Caki2 (cell line): ENCODE data around the gene B4GALNT1. TPM values are rescaled to one million over a fixed set of nuclear protein-coding genes. Genes with fewer than 3 reads are reported as not detected.
"Not testable (repeated sequence)": the region's sequence is repeated elsewhere in the genome, so short reads cannot be mapped to it uniquely, and the experiment has no call there.

Experiments
- DNase-seq: peaks from one replicate; pipeline ENCODE4 v3.0.0-alpha.2; 2015; ENCODE audit warnings: low read depth
- in situ Hi-C: cut with HindIII; loops from 2 replicates; pipeline ENCODE4 v1.10.0; 2016; ENCODE audit warnings: low sequenced_read_pairs, low pct_unique_long_range_greater_than_20kb, mixed read lengths
- total RNA-seq: library from RNA; depleted of rRNA; stranded (reverse); fragments of >200 nt; shearing (Covaris generic); gene quantifications from 2 replicates; pipeline ENCODE4 v1.2.3, GENCODE V29; 2014; ENCODE audit warnings: low replicate concordance; rRNA removed

The B4GALNT1 gene
- 64.3 and 66.6 TPM in 2 replicates for total RNA-seq

DNA sequence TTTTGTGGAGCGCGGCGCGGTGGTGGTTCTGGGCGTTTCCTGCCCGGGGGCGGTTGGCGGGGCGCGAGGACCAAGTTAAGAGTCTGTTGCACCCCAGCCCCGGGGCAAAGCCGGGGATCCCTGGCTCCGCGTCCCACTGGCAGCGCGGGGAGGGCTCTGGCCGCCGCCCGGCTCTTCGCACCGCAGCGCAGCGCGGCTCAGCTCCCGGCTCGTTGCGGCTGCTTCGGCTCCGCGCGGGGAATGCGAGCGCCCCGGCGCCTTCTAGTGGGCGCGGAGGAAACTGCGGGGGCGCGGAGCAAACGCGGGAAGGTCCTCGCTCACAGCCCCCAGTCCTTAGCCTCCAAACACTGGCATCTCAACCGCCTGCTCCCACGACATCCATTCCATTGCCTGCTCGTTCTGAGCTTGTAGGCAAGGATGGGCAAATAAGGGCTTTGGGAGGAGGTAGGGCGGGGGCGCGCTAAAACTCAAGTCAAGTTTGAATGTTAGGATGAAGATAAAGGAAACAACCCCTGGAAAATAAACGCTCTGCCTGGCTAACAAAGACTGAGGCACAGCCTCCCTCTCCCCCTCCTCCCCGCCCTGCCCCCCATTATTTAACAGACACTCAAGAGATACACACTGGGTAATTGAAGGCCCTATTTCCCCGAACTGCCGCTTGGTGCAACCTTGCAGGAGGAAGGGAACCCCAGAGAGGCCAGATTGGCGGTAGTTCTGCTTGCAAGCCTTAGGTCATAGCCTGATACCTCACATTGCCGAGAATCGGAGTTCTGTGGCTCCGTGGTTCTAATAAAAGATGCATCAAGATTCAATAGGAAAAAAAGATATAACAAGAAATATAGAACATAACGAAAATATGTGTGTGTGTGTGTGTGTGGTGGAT lies at the start of gene B4GALNT1:
Gene B4GALNT1, minus strand, starts transcription at position 244 of the 883 bp plus-strand sequence. CDS start 1,069 bp downstream, outside the sequence.
- peak; percentile 82 for DNase-seq
- in situ Hi-C loops, result no loop called here

DNA sequence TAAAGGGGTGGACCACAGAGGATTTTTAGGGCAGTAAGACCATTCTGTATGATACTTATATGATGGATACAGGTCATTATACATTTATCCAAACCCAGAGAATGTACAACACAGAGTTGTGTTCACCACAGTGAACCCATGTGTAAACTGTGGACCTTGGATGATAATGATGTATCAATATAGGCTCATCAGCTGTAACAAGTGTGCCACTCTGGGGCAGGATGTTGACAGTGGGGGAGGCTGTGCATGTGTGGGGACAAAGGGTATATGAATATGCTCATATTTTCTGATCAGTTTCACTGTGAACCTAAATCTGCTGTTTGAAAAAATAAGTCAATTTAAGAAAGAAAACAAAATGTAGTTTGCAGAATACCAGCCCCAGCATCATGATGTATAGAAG lies 46.7 kb upstream of the B4GALNT1 start:
- no peak for DNase-seq
- in situ Hi-C loops, result no loop called here

DNA sequence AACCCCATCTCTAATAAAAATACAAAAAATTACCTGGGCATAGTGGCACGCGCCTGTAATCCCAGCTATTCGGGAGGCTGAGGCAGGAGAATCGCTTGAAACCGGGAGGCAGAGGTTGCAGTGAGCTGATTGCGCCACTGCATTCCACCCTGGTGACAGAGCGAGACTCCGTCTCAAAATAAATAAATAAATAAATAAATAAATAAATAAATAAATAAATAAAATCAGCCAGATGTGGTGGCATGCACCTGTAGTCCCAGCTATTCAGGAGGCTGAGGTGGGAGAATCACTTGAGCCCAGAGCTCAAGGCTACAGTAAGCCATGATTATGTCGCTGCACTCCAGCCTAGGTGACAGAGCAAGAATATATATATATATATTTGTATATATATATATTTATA lies 44.9 kb upstream of the B4GALNT1 start:
- in situ Hi-C loops, DNase-seq: not testable (repeated sequence)

DNA sequence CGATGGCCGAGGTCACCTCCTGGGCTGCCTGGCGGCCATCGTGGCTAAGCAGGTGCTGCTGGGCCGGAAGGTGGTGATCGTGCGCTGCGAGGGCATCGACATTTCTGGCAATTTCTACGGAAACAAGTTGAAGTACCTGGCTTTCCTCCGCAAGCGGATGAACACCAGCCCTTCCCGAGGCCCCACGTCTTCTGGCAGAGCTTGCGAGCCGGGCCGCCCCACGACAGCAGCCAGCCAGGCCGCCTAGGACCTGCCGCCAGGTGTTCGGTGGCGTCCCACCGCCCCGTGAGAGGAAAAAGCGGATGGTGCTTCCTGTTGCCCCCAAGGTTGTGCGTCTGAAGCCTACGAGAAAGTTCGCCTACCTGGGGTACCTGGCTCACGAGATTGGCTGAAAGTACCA lies 41.7 kb upstream of the B4GALNT1 start:
- in situ Hi-C loops, result no loop called here
- no peak for DNase-seq

DNA sequence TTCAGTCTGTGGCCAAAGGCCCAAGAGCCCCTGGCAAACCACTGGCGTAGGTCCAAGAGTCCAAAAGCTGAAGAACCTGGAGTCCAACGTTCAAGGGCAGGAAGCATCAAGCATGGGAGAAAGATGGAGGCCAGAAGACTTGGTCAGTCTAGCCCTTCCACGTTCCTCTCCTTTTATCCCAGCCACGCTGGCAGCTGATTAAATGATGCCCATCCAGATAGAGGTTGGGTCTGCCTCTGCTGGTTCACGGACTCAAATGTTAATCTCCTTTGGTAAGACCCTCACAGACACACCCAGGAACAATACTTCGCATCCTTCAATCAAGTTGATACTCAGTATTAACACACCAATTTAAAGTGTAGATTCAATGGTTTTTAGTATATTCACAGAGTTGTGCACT lies 39.8 kb upstream of the B4GALNT1 start:
- DNase-seq, result no peak
- in situ Hi-C loops, result no loop called here

DNA sequence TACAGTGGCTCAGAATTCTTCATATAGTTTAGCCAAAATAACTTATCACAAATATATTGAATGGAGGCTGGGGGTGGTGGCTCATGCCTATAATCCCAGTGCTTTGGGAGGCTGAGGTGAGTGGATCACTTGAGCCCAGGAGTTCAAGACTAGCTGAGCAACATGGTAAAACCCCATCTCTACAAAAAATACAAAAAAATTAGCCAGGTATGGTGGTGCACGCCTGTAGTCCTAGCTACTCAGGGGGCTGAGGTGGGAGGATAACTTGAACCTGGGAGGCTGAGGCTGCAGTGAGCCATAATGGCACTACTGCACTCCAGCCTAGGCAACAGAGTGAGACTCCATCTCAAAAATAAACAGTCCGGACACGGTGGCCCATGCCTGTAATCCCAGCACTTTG lies 38.8 kb upstream of the B4GALNT1 start:
- in situ Hi-C loops, DNase-seq: not testable (repeated sequence)

DNA sequence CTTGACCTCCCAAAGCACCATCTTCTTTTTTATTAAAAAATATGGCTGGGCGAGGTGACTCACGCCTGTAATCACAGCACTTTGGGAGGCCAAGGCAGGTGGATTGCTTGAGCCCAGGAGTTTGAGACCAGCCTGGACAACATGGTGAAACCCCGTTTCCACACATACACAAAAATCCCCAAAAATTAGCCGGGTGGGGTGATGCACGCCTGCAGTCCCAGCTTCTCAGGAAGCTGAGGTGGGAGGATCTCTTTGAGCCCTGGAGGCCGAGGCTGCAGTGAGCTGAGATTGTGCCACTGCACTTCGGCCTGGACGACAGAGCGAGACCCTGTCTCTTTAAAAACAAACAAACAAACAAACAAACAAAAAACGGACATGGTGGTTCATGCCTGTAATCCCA lies 36.7 kb upstream of the B4GALNT1 start:
- in situ Hi-C loops, DNase-seq: not testable (repeated sequence)

DNA sequence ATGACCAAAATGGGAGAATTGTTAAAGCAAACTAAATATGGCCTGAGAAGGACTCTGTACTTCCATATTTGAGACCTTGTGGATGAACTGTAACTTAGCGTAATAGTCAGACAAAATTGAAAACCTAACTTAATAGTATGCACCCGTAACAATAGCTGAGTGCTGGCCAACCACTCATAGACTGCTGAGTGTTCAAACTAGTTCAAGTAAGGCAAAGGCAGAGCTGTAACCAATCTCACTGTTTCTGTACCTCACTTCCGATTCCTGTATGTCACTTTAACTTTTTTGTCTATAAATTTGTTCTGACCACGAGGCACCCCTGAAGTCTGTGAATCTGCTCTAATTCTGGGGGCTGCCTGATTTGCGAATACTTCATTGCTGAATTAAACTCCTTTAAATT lies 33.9 kb upstream of the B4GALNT1 start:
- DNase-seq, result no peak
- in situ Hi-C loops, result no loop called here

DNA sequence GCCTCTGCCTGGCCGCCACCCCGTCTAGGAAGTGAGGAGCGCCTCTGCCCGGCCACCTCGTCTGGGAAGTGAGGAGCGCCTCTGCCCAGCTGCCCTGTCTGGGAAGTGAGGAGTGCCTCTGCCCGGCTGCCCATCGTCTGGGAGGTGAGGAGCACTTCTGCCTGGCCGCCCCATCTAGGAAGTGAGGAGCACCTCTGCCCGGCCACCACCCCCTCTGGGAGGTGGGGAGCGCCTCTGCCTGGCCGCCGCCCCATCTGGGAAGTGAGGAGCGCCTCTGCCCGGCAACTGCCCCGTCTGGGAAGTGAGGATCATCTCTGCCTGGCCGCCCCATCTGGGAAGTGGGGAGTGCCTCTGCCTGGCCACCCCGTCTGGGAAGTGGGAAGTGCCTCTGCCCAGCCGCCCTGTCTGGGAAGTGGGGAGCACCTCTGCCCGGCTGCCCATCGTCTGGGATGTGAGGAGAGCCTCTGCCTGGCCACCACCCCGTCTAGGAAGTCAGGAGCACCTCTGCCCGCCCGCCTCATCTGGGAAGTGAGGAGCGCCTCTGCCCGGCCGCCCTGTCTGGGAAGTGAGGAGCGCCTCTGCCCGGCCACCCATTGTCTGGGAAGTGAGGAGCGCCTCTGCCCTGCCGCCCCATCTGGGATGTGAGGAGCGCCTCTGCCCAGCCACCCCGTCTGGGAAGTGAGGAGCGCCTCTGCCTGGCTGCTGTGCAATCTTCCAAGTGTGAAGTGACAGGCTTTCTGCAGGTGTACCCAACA lies 32.2 kb upstream of the B4GALNT1 start:
- DNase-seq, in situ Hi-C loops: not testable (repeated sequence)

DNA sequence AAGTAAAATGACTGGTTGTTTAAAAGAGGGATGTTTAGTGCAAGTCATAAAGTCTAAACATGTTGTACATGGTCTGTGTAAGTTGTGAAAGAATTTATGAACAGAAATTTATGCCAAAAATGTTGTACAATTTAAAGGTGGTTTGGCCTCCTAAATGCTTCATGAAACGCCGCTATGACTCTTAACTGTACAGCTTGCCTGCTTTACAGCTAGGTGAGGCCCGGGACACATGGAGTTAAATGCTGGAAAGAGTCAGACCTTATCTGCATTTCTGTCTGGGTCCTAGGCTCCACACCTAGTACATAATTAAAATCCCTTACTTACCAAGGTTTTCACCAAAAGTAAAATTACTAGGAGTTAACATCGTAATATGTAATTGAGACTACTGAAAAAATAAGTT lies 28.4 kb upstream of the B4GALNT1 start:
- in situ Hi-C loops, result no loop called here
- DNase-seq, result no peak

DNA sequence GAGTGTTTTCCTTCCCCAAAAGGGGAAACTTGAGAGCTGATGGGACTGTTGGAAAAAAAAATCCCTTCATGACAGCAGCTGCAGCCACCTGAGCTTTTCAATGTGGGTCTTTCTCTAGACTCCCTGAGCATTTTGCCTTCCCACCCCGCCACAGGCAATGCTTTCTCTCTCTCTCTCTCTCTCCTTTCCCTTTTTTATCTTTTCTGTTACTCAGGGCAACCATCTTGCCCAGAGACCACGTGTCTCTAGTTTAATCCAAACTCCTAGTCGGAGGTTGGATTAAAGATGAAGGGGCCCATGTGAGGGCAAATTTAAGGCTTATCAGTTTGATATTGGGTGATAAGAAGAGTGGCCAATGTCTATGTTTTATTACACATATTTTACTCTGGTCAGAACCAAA lies 25.9 kb upstream of the B4GALNT1 start:
- in situ Hi-C loops, result no loop called here
- no peak for DNase-seq

DNA sequence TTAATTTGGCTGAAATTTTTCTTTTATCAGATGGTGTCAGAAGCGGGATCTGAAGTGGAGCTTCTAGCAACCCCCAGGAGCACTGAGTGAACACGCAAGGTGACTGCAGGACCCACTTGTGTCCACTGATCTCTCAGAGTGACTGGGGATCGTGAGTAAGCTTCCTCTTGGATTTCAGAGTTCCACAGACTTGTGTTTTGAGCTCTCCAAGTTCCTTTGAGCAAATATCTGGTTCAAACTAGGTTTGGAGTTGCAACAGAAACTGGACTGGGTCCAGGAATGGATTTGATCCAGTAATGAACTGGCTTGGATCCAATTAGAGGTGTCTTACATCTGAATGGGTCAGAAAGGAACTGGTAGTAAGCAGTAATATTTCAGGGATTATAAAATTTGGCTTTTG lies 24.7 kb upstream of the B4GALNT1 start:
- DNase-seq, result no peak
- in situ Hi-C loops, result no loop called here

DNA sequence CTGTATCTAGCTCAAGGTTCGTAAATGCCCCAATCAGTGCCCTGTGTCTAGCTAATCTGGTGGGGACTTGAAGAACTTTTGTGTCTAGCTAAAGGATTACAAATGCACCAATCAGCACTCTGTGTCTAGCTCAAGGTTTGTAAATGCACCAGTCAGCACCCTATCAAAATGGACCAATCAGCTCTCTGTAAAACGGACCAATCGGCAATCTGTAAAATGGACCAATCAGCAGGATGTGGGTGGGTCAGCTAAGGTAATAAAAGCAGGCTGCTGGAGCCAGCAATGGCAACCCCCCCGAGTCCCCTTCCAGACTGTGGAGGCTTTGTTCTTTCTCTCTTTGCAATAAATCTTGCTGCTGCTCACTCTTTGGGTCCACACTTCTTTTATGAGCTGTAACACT lies 23.4 kb upstream of the B4GALNT1 start:
- in situ Hi-C loops, DNase-seq: not testable (repeated sequence)

DNA sequence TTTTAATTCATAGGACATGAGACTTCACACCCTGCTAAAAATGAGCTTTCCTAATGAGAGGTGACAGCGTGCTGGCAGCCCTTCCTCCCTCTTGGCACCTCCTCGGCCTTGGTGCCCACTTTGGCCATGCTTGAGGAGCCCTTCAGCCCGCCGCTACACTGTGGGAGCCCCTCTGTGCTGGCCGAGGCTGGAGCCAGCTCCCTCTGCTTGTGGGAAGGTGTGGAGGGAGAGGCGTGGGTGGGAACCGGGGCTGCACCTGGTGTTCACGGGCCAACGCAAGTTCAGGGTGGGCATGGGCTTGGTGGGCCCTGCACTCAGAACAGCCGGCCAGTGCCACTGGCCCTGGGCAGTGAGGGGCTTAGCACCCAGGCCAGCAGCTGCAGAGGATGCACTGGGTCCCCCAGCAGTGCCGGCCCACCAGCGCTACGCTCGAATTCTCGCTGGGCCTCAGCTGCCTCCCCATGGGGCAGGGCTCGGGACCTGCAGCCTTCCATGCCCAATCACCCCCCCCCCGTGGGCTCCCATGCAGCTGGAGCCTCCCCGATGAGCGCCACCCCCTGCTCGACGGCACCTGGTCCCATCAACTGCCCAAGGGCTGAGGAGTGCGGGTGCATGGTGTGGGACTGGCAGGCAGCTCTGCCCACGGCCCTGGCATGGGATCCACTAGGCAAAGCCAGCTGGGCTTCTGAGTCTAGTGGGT lies 22.7 kb upstream of the B4GALNT1 start:
- in situ Hi-C loops, result no loop called here
- DNase-seq, result no peak

DNA sequence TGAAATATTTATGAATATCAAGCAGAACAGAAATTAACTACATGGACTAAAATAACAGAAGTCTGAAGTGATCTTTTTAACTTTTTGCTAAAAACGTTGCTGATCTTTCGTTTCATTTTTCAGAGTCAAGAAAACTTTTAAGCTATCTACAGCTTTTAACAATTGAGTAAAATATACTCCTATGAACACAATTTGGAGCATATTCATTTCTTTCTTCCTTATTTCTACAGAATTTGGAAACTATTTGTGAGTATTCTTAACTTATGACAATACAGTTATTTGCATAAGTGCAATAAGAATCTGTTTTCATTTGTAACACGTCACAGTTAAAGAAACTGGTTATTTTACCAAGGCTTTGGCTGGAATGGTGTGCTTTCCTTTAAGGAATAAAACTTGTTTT lies 21.0 kb upstream of the B4GALNT1 start:
- in situ Hi-C loops, result no loop called here
- DNase-seq, result no peak

DNA sequence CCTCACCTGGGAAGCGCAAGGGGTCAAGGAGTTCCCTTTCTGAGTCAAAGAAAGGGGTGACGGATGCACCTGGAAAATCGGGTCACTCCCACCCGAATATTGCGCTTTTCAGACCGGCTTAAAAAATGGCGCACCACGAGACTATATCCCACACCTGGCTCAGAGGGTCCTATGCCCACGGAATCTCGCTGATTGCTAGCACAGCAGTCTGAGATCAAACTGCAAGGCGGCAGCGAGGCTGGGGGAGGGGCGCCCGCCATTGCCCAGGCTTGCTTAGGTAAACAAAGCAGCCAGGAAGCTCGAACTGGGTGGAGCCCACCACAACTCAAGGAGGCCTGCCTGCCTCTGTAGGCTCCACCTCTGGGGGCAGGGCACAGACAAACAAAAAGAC lies 13.7 kb upstream of the B4GALNT1 start:
- DNase-seq, in situ Hi-C loops: not testable (repeated sequence)

DNA sequence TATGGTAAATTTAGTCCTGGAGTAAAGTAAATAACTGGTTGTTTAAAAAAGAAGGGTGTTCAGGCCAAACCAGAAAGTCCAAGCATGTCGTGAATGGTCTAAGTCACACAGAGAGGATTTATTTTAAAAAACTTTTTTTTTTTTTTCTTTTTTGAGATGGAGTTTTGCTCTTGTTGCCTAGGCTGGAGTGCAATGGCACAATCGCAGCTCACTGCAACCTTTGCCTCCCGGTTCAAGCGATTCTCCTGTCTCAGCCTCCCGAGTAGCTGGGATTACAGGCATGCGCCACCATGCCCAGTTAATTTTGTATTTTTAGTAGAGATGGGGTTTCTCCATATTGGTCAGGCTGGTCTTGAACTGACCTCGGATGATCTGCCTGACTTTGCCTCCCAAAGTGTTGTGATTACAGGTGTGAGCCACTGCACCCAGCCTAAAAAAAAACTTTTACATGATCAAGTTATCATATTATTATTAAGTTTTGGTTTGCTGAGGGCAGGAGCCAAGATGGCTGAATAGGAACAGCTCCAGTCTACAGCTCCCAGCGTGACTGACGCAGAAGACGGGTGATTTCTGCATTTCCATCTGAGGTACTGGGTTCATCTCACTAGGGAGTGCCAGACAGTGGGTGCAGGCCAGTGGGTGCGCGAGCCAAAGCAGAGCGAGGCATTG lies 13.1 kb upstream of the B4GALNT1 start:
- in situ Hi-C loops, DNase-seq: not testable (repeated sequence)

DNA sequence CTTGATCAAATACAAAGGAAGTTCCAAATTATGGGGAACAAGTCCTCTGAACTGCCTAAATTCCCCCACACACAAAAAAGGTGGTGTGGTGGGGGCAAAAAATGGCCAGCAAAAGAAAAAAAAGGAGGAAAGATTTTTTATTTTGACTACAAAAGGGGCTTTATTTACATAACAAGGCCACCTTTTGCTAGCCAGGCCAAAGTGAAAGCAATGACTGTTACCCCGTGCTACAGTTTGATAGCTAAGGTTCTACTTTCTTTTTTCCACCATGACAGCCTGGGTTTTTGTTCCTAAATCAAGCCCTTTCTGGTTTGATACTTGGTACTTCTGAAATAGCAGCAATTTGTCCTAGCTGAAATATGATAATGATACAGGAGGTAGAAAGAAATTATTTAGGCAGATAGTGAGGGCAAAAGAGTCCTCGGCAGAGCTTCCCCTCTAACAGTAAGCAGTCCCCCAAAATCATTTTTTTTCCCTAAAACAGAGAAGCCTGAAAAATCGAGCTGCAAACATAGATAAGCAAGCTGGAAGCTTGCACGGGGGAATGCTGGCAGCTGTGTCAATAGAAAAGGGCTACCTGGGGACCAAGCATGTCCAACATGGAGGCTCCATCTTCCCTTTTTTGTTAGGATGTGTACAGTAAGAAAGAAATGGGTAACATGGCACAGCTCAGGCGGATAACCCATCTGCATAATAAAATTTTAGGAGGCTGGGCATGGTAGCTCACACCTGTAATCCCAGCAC lies 8.9 kb upstream of the B4GALNT1 start:
- no peak for DNase-seq
- in situ Hi-C loops, result no loop called here
